HepG2 (cell line): Measurements from ENCODE around the gene MYO18B. TPM values are rescaled to one million over a fixed set of nuclear protein-coding genes. Genes with fewer than 3 reads are reported as not detected.

ENCODE experiments used
- ATAC-seq: fragments of 200-7000 bp; cut with Tn5 transposase; 3 replicates; pipeline ENCODE4 v1.9.1; 2020; ENCODE audit warnings: mild to moderate bottlenecking, moderate library complexity
- BruUV-seq: library from RNA; stranded (reverse); fragments of 400-500 nt; replicated peaks from 2 replicates; lab custom pipeline; 2021; lab: Mats Ljungman, UMichigan
- CTCF ChIA-PET: fragments of 300-600 bp; formaldehyde crosslinking; extraction: SDS; loops from one replicate; lab custom pipeline; 2021; ENCODE audit warnings: low total read pairs, inconsistent platforms, low intra/inter-chr PET ratio; lab: Yijun Ruan, JAX
- POLR2A ChIA-PET: fragments of 350-600 bp; sonication (Branson Sonifier 250); formaldehyde crosslinking; loops from one replicate; lab custom pipeline; 2020; ENCODE audit warnings: antibody characterized with exemption, inconsistent platforms; lab: Yijun Ruan, JAX
- DNase-seq: peaks from one replicate; pipeline ENCODE4 v3.0.0-alpha.2; 2015; ENCODE audit warnings: low spot score
- FAIRE-seq: peaks from 3 replicates; lab custom pipeline; 2011; peaks lifted over from hg19 to GRCh38; lab: Jason Lieb, UNC
- H2AFZ ChIP-seq: one replicate; pipeline ENCODE4 v1.6.1; 2011; ENCODE audit warnings: low read length, inconsistent platforms
- H3K27ac ChIP-seq: fragments of 300-600 bp; 3 replicates; pipeline ENCODE4 v1.8.0; 2011; ENCODE audit warnings: mixed run types, mild to moderate bottlenecking, mixed read lengths, low read length, inconsistent platforms; ENCODE audit not compliant: insufficient read depth; ENCODE audit errors: extremely low read length
- H3K27me3 ChIP-seq, 2 experiments: fragments of 200-600 bp in 1 of 2; 2 replicates in 1 of 2; 3 replicates in 1 of 2; pipeline versions ENCODE4 v1.6.0 to v1.8.0; 2011; ENCODE audit warnings: low read length in 2 of 2, mild to moderate bottlenecking in 2 of 2, moderate library complexity in 2 of 2, inconsistent platforms in 1 of 2; ENCODE audit not compliant: insufficient read depth in 2 of 2, control insufficient read depth in 1 of 2
- H3K36me3 ChIP-seq, 2 experiments: fragments of 200-600 bp in 1 of 2; replicated peaks in 1 of 2; 2 replicates in 1 of 2; 3 replicates in 1 of 2; pipeline versions ENCODE4 v1.5.1 to v1.8.0; 2011; ENCODE audit warnings: low read length in 2 of 2, inconsistent platforms in 1 of 2; ENCODE audit not compliant: insufficient read depth in 2 of 2, control insufficient read depth in 1 of 2
- H3K4me1 ChIP-seq: 2 replicates; pipeline ENCODE4 v1.5.1; 2012; ENCODE audit warnings: low read length, inconsistent platforms; ENCODE audit not compliant: insufficient read depth
- H3K4me2 ChIP-seq: 2 replicates; pipeline ENCODE4 v1.6.0; 2011; ENCODE audit warnings: low read depth, low read length, inconsistent platforms
- H3K4me3 ChIP-seq, 3 experiments: fragments of 200-600 bp in 1 of 3; sonication (generic), shearing (Covaris generic) in 1 of 3; replicated peaks in 1 of 3; 2 replicates each; pipeline ENCODE4 v1.5.1; 2011 to 2016; ENCODE audit warnings: low read length in 3 of 3, inconsistent platforms in 2 of 3, low read depth in 2 of 3, mild to moderate bottlenecking in 2 of 3, control low read depth in 1 of 3, mixed read lengths in 1 of 3; ENCODE audit not compliant: insufficient read depth in 1 of 3
- H3K79me2 ChIP-seq: one replicate; pipeline ENCODE4 v1.6.1; 2011; ENCODE audit warnings: low read length, inconsistent platforms; ENCODE audit not compliant: insufficient read depth
- H3K9ac ChIP-seq: 2 replicates; pipeline ENCODE4 v1.6.0; 2011; ENCODE audit warnings: mild to moderate bottlenecking, low read depth, low read length, inconsistent platforms; ENCODE audit not compliant: insufficient read depth
- H3K9me3 ChIP-seq: 2 replicates; pipeline ENCODE4 v1.5.1; 2012; ENCODE audit warnings: mild to moderate bottlenecking, low read length
- H4K20me1 ChIP-seq: 2 replicates; pipeline ENCODE4 v1.6.0; 2011; ENCODE audit warnings: inconsistent platforms, mild to moderate bottlenecking, low read length, moderate library complexity; ENCODE audit not compliant: insufficient read depth
- CENPT ChIP-seq: sonication (generic); formaldehyde crosslinking; IDR thresholded peaks from 2 replicates; pipeline ENCODE4 v1.8.0; 2022; ENCODE audit warnings: low read depth, mild to moderate bottlenecking, moderate library complexity, missing genetic modification reagents
- GFI1 ChIP-seq: sonication (generic); formaldehyde crosslinking; IDR thresholded peaks from 2 replicates; pipeline ENCODE4 v1.5.0; 2020; ENCODE audit warnings: missing genetic modification reagents, mild to moderate bottlenecking, borderline replicate concordance
- NFE2L2 ChIP-seq: fragments of 150-350 bp; IDR thresholded peaks from 2 replicates; pipeline ENCODE4 v1.6.1; 2014; ENCODE audit warnings: low read length
- ZSCAN12 ChIP-seq: sonication (generic); formaldehyde crosslinking; IDR thresholded peaks from 2 replicates; pipeline ENCODE4 v1.9.0; 2021; ENCODE audit warnings: mild to moderate bottlenecking, missing genetic modification reagents
- WGBS: methylation state at CpG from one replicate; pipeline ENCODE4 v1.1.6; 2017; ENCODE audit warnings: low lambda C conversion rate; 5-methylcytosine and 5-hydroxymethylcytosine counted together
- in situ Hi-C: cut with HindIII; loops from 2 replicates; pipeline ENCODE4 v1.10.0; 2017; ENCODE audit warnings: low pct_unique_long_range_greater_than_20kb; ENCODE audit not compliant: extremely low pct_ligation_motif_present
- intact Hi-C: fragments of 100-400 bp; cut with micrococcal nuclease; formaldehyde crosslinking; loops from one replicate; pipeline ENCODE4 v1.10.0; 2022; ENCODE audit not compliant: unreplicated experiment
- polyA plus RNA-seq, 8 experiments: library from polyadenylated mRNA; depleted of rRNA in 3 of 8; stranded (reverse) in 7 of 8; unstranded in 1 of 8; fragments of >200 nt; fragmentation: Illumina TruSeq in 4 of 8; extraction: Trizol in 4 of 8; gene quantifications; 2 replicates each; pipeline versions ENCODE4 v1.2.1 to v1.2.3, GENCODE V29; 2011 to 2016; ENCODE audit warnings: low read depth in 4 of 8, missing spikeins in 1 of 8, mixed read lengths in 1 of 8; ENCODE audit not compliant: insufficient read depth in 1 of 8
- total RNA-seq, 5 experiments: library from RNA; depleted of rRNA; stranded (reverse); fragments of >200 nt; fragmentation: Illumina TruSeq; extraction: Trizol; gene quantifications; 2 replicates each; pipeline ENCODE4 v1.2.3, GENCODE V29; 2016; ENCODE audit warnings: low read depth in 1 of 5
- TF ChIP-seq, protein P1 (sequence below): sonication (generic); formaldehyde crosslinking; IDR thresholded peaks from 2 replicates; pipeline ENCODE4 v1.5.0; 2020; ENCODE audit warnings: mild to moderate bottlenecking, missing genetic modification reagents, moderate library complexity

Gene MYO18B
- total and polyA plus RNA-seq, 2 of the 13 experiments (the other 11 are each of a cell fraction or from before 2014, with no cell fraction given), result 0.01 TPM; not detected in 1

DNA sequence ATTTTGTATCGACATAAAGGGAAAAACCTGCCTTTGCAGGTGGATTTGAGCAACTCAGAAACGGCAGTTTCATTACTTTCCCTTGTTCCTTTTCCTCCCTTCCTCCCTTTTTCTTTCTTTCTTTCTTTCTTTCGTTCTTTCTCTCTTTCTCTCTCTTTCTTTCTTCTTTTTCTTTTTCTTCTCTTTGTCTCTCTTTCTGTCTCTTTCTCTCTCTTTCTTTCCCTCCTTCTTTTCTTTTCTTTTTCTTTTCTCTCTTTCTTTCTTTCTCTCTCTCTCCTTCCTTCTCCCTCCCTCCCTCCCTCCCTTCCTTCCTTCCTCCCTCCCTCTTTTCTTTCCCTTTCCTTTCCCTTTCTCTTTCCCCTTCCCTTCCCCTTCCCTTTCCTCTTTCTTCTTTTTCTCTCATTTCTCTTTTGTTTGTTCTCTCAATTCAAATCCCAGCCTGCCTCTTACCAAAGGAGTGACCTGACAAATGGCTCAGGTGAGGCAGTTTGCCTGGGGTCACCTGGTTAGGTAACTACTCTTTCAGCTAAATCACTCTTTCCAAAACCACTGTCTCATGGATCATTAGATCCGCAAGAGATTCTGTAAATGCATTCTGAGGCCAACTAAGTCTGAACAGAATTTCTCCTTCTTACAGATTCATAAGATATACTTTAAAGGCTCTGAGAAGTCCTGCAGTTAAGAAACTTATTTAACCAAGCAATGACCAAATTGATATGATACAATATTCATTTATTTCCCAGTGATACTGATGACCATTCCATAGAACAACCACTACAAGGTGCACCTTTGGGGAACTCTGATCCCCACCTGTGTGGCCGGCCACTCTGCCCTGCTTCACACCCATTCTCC, 75.3 kb downstream of the MYO18B start:
- DNase-seq (no peak), ATAC-seq (no peak)
- TF ChIP-seq NFE2L2 (no peak), GFI1 (CRISPR knock-in tag) (no peak)
- TF ChIP-seq, protein P1, sequence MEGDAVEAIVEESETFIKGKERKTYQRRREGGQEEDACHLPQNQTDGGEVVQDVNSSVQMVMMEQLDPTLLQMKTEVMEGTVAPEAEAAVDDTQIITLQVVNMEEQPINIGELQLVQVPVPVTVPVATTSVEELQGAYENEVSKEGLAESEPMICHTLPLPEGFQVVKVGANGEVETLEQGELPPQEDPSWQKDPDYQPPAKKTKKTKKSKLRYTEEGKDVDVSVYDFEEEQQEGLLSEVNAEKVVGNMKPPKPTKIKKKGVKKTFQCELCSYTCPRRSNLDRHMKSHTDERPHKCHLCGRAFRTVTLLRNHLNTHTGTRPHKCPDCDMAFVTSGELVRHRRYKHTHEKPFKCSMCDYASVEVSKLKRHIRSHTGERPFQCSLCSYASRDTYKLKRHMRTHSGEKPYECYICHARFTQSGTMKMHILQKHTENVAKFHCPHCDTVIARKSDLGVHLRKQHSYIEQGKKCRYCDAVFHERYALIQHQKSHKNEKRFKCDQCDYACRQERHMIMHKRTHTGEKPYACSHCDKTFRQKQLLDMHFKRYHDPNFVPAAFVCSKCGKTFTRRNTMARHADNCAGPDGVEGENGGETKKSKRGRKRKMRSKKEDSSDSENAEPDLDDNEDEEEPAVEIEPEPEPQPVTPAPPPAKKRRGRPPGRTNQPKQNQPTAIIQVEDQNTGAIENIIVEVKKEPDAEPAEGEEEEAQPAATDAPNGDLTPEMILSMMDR (CRISPR knock-in tag), result no peak
- TF ChIP-seq, all 625 proteins: peak for 0
- H3K27me3 ChIP-seq, result peaks cover 1 to 2% of the 10 kb centered on the region in 2 experiments; a peak in 2 of 5 replicates
- BruUV-seq, result no TSS peak
- no peaks in the 10 kb centered on the region for H3K79me2 ChIP-seq
- POLR2A ChIA-PET, result no interaction called here
- H3K36me3 ChIP-seq, result no peaks in the 10 kb centered on the region
- no peaks in the 10 kb centered on the region for H4K20me1 ChIP-seq
- no peaks in the 10 kb centered on the region for H3K4me1 ChIP-seq
- no peak overlapping the region for H3K9ac ChIP-seq
- intact Hi-C loops, result no loop called here
- no peak overlapping the region for H3K4me3 ChIP-seq
- CTCF ChIA-PET, result no interaction called here
- no peak overlapping the region for H2AFZ ChIP-seq
- FAIRE-seq, result no peak
- no peak overlapping the region for H3K4me2 ChIP-seq
- H3K27ac ChIP-seq, result no peak overlapping the region
- in situ Hi-C loops, result no loop called here
- 40% methylated on average over 5 of the region's 5 CpGs for WGBS
- no peaks in the 10 kb centered on the region for H3K9me3 ChIP-seq

DNA sequence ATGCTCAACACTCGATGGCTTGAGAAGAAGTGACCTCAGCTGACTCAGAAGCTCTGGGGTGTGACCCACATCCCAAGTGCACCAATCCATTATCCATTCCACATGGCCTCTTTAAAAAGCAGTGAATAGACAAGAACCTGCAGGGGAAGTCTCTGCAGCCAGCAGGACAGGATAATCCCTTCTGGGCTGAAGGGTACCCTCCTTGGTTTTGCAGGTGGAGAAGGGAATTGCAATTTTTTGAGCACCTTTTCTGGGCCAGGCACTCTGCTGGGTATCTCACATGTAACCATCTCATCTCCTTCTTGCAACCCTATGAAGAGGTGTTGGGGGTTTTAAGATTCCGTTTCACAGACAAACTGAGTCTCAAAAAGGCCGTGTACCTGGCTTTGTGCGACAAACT, 76.6 kb downstream of the MYO18B start:
- Histone ChIP-seq H3K9ac (no peak overlapping the region), H2AFZ (no peak overlapping the region), H3K79me2 (no peaks in the 10 kb centered on the region), H3K4me2 (no peak overlapping the region), H3K4me3 (no peak overlapping the region), H3K4me1 (no peaks in the 10 kb centered on the region), H3K36me3 (no peaks in the 10 kb centered on the region), H3K27ac (no peak overlapping the region), H3K9me3 (no peaks in the 10 kb centered on the region), H3K27me3 (peaks cover 0 to 3% of the 10 kb centered on the region in 2 experiments; a peak in 2 of 5 replicates), H4K20me1 (no peaks in the 10 kb centered on the region)
- in situ Hi-C loops, result no loop called here
- DNase-seq (no peak), ATAC-seq (no peak), FAIRE-seq (no peak)
- BruUV-seq, result no TSS peak
- 0% methylated on average over 4 of the region's 4 CpGs for WGBS
- TF ChIP-seq CENPT (CRISPR knock-in tag) (no peak), ZSCAN12 (no peak)
- intact Hi-C loops, result no loop called here
- ChIA-PET POLR2A (no interaction called here), CTCF (no interaction called here)
